ENCODE measurements around the gene CCL14. TPM values are rescaled to one million over a fixed set of nuclear protein-coding genes. Genes with fewer than 3 reads are reported as not detected.
"Not testable (repeated sequence)": the region's sequence is repeated elsewhere in the genome, so short reads cannot be mapped to it uniquely, and the experiment has no call there.

Gene CCL14
- total RNA-seq, 4 donors from 2014 or later, result 5.7 to 22.9 (median 17.3) TPM

GRCh38 chr17:36024106-36024869 is 37.8 kb upstream of the CCL14 start:
- Histone ChIP-seq H3K4me1 (no peaks in the 10 kb centered on the region), H3K27ac (no peak overlapping the region), H3K9me3 (no peaks in the 10 kb centered on the region), H3K36me3 (no peaks in the 10 kb centered on the region), H3K4me3 (no peak overlapping the region), H3K27me3 (no peaks in the 10 kb centered on the region)
- 84% methylated on average over 6 of the region's 6 CpGs for WGBS
- DNase-seq (ENCODE audit: low spot score in 2 of 2), result no peak
- TF ChIP-seq POLR2A (IDR thresholded peaks at IDR 0.05) (no peak), POLR2AphosphoS5 (IDR thresholded peaks at IDR 0.05) (no peak), EP300 (IDR thresholded peaks at IDR 0.05) (no peak)
- TF ChIP-seq, protein P1, sequence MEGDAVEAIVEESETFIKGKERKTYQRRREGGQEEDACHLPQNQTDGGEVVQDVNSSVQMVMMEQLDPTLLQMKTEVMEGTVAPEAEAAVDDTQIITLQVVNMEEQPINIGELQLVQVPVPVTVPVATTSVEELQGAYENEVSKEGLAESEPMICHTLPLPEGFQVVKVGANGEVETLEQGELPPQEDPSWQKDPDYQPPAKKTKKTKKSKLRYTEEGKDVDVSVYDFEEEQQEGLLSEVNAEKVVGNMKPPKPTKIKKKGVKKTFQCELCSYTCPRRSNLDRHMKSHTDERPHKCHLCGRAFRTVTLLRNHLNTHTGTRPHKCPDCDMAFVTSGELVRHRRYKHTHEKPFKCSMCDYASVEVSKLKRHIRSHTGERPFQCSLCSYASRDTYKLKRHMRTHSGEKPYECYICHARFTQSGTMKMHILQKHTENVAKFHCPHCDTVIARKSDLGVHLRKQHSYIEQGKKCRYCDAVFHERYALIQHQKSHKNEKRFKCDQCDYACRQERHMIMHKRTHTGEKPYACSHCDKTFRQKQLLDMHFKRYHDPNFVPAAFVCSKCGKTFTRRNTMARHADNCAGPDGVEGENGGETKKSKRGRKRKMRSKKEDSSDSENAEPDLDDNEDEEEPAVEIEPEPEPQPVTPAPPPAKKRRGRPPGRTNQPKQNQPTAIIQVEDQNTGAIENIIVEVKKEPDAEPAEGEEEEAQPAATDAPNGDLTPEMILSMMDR (IDR thresholded peaks at IDR 0.05), result no peak

- TF ChIP-seq, protein P1 (IDR thresholded peaks at IDR 0.05), result no peak
- TF ChIP-seq EP300 (IDR thresholded peaks at IDR 0.05), result no peak
- no peak for TF ChIP-seq POLR2A (IDR thresholded peaks at IDR 0.05)
- TF ChIP-seq POLR2AphosphoS5 (IDR thresholded peaks at IDR 0.05), result no peak
- H3K27ac ChIP-seq, result no peak overlapping the region
- no peak for DNase-seq (ENCODE audit: low spot score in 2 of 2)
- no peaks in the 10 kb centered on the region for H3K36me3 ChIP-seq
- no peaks in the 10 kb centered on the region for H3K9me3 ChIP-seq
- H3K4me3 ChIP-seq, result no peak overlapping the region
- 88% methylated on average over 2 of the region's 2 CpGs for WGBS
- H3K4me1 ChIP-seq, result no peaks in the 10 kb centered on the region
- no peaks in the 10 kb centered on the region for H3K27me3 ChIP-seq
Measured at GRCh38 chr17:36019423-36019822, 32.9 kb upstream of the CCL14 start.

GRCh38 chr17:36017799-36018198 is 31.3 kb upstream of the CCL14 start, which contains the start of gene CCL23:
CCL23 (minus strand) TSS chr17:36017972; CDS start chr17:36017897, 75 bp downstream.
- no peak within 1 kb of the TSS for H3K27ac ChIP-seq
- no peaks in the 10 kb centered on the region for H3K27me3 ChIP-seq
- H3K4me1 ChIP-seq, result no peaks in the 10 kb centered on the region
- 58% methylated on average over 6 of the region's 6 CpGs for WGBS
- H3K36me3 ChIP-seq, result no peaks in the 10 kb centered on the region
- TF ChIP-seq, protein P1 (IDR thresholded peaks at IDR 0.05), result no peak
- TF ChIP-seq POLR2AphosphoS5 (IDR thresholded peaks at IDR 0.05) (no peak), POLR2A (IDR thresholded peaks at IDR 0.05) (no peak), EP300 (IDR thresholded peaks at IDR 0.05) (no peak)
- H3K9me3 ChIP-seq, result no peaks in the 10 kb centered on the region
- no peak for DNase-seq (ENCODE audit: low spot score in 2 of 2)
- no peak within 1 kb of the TSS for H3K4me3 ChIP-seq

DNA sequence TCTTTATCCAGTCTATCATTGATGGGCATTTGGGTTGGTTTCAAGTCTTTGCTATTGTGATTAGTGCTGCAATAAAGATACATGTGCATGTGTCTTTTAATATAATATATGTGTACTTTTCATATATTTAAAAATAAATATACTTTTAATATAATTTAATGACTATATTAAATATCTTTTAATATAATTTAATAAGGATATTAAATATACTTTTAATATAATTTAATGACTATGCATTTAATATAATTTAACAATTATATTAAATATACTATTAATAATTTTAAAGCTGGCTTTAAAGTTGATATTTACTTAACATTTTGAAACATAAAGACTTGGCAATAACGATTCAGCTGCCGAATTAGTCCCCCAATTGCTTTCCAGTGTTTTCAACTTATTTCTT is 30.0 kb upstream of the CCL14 start:
- Histone ChIP-seq H3K36me3 (no peaks in the 10 kb centered on the region), H3K27me3 (no peaks in the 10 kb centered on the region), H3K4me3 (no peak overlapping the region), H3K4me1 (no peaks in the 10 kb centered on the region), H3K9me3 (peaks cover 4% of the 10 kb centered on the region), H3K27ac (no peak overlapping the region)
- no peak for DNase-seq (ENCODE audit: low spot score in 2 of 2)
- TF ChIP-seq POLR2AphosphoS5 (IDR thresholded peaks at IDR 0.05), result no peak
- TF ChIP-seq EP300 (IDR thresholded peaks at IDR 0.05), result no peak
- TF ChIP-seq POLR2A (IDR thresholded peaks at IDR 0.05), result no peak
- TF ChIP-seq, protein P1 (IDR thresholded peaks at IDR 0.05), result no peak
- 92% methylated on average over 2 of the region's 2 CpGs for WGBS

- not testable (repeated sequence) for H3K4me3 ChIP-seq; H3K4me1 ChIP-seq; H3K27ac ChIP-seq; H3K36me3 ChIP-seq; DNase-seq (ENCODE audit: low spot score in 2 of 2); H3K9me3 ChIP-seq; H3K27me3 ChIP-seq
- 91% methylated on average over 4 of the region's 4 CpGs for WGBS
Measured at GRCh38 chr17:36015895-36016294, 29.4 kb upstream of the CCL14 start.
